GM13976 (cell line): ENCODE measurements around the gene TUBA4A.
"Not testable (repeated sequence)": the region's sequence is repeated elsewhere in the genome, so short reads cannot be mapped to it uniquely, and the experiment has no call there.

Experiments
- DNase-seq: peaks from one replicate; pipeline ENCODE4 v3.0.0; 2012; ENCODE audit warnings: low spot score
- in situ Hi-C: fragments of 300-500 bp; cut with MboI; formaldehyde crosslinking; loops from one replicate; pipeline ENCODE4 v1.12.0; 2022; ENCODE audit warnings: low sequenced_read_pairs, mixed read lengths, inconsistent platforms; ENCODE audit not compliant: unreplicated experiment
- TF ChIP-seq, protein P1 (sequence below): IDR thresholded peaks from 2 replicates; pipeline ENCODE4 v1.5.1; 2012; ENCODE audit warnings: borderline replicate concordance, mild to moderate bottlenecking; ENCODE audit not compliant: insufficient read depth; ENCODE audit errors: extremely low read depth, missing control alignments, control extremely low read depth

The TUBA4A gene

DNA sequence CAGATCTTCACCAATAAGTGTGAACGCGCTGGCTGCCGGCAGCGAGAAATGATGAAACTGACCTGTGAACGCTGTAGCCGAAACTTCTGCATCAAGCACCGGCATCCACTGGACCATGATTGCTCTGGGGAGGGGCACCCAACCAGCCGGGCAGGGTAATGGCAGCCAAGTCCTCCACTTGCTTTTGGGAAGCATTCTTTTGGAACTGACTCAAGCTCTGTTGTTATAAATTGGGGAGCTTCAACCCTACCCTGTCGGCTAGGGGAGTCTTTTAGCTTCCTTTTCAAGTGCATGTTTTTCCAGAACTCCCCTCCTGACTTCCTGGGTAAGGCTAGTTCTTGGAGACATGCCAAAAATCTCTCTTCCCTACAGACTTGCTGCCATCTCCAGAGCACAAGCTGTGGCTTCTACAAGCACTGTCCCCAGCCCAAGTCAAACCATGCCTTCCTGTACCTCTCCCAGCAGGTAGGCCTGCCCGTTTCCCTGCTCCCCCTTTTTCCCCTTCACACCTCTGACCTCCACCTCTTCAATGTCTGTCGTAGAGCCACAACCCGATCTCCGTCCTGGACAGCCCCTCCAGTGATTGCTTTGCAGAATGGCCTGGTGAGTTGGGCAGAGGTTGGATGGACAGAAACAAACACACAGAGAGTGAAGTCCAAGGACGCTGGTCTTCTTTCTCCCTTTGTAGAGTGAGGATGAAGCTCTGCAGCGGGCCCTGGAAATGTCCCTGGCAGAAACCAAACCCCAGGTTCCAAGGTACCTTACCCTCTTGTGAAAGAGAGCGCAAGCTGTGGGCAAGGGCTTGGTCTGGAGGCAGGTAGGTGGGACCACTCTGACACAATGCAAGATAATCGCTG lies 45.6 kb downstream of the TUBA4A start:
- no peak for DNase-seq
- in situ Hi-C loops: no loop called here
- TF ChIP-seq, protein P1, sequence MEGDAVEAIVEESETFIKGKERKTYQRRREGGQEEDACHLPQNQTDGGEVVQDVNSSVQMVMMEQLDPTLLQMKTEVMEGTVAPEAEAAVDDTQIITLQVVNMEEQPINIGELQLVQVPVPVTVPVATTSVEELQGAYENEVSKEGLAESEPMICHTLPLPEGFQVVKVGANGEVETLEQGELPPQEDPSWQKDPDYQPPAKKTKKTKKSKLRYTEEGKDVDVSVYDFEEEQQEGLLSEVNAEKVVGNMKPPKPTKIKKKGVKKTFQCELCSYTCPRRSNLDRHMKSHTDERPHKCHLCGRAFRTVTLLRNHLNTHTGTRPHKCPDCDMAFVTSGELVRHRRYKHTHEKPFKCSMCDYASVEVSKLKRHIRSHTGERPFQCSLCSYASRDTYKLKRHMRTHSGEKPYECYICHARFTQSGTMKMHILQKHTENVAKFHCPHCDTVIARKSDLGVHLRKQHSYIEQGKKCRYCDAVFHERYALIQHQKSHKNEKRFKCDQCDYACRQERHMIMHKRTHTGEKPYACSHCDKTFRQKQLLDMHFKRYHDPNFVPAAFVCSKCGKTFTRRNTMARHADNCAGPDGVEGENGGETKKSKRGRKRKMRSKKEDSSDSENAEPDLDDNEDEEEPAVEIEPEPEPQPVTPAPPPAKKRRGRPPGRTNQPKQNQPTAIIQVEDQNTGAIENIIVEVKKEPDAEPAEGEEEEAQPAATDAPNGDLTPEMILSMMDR: no peak

GRCh38 chr2:219207134-219207883 lies 46.4 kb downstream of the TUBA4A start:
- TF ChIP-seq, protein P1: no peak
- no peak for DNase-seq
- in situ Hi-C loops: no loop called here

GRCh38 chr2:219206328-219207133 lies 47.2 kb downstream of the TUBA4A start, which contains the start of gene ZFAND2B:
TSS of gene ZFAND2B (plus strand) at chr2:219206782. CDS start at chr2:219206988, 206 bp downstream.
- TF ChIP-seq, protein P1: no peak

GRCh38 chr2:219205981-219206327 lies 47.8 kb downstream of the TUBA4A start:
- in situ Hi-C loops: no loop called here
- no peak for DNase-seq
- TF ChIP-seq, protein P1: no peak

More at GRCh38 chr2:219206328-219207133, 47.2 kb downstream of the TUBA4A start, which contains the start of gene ZFAND2B:
- in situ Hi-C loops: no loop called here
- DNase-seq: peak; percentile 100

DNA sequence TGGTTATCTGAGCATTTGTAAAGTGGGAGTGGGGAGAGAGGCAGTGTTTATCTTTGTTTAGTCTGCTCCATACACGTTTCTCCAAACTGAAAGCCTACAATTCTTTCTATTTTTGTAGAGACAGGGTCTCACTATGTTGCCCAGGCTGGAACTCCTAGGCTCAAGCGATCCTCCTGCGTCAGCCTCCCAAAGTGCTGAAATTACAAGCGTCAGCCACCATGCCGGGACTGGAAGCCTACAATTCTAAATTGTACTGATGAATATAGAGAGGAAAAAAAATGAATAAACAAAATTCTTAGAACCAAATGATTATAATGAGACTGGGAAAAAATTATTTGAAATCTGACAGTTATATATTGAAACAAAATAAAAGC lies 48.6 kb downstream of the TUBA4A start:
- TF ChIP-seq, protein P1: no peak
- DNase-seq: no peak
- in situ Hi-C loops: no loop called here

DNA sequence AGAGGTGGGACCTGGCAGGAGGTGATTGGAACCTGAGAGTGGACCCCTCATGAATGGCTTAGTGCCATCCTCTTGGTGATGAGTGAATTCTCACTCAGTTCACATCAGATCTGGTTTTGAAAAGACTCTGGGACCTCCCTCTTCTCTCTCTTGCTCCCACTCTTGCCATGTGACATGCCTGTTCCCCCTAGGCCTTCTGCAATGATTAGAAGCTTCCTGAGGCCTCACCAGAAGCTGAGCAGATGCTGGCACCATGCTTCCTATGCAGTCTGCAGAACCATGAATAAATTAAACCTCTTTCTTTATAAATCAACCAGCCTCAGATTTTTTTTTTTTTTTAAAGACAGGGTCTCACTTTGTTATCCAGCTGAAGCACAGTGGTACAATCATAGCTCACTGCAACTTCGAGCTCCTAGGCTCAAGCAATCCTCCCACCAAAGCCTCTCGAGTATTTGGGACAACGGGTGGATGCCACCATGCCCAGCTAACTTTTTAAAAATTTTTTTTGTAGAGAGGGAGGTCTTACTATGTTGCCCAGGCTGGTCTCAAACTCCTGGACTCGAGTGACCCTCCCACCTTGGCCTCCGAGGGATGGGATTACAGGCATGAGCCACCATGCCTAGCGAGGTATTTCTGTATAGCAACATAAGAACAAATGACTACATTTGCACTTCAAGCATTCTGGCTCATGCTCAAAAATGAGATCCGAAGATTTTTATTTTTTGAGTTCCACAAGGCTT lies 49.1 kb downstream of the TUBA4A start:
- TF ChIP-seq, protein P1: no peak
- DNase-seq: no peak
- in situ Hi-C loops: no loop called here

- in situ Hi-C loops, DNase-seq: not testable (repeated sequence)
Observed at GRCh38 chr2:219201331-219201730, 52.4 kb downstream of the TUBA4A start.

- DNase-seq, in situ Hi-C loops: not testable (repeated sequence)
Observed at GRCh38 chr2:219200502-219201326, 53.0 kb downstream of the TUBA4A start.
